Left kidney (tissue), 2 donors: ENCODE measurements around the gene SELPLG. TPM values are rescaled to one million over a fixed set of nuclear protein-coding genes. Genes with fewer than 3 reads are reported as not detected.
"Not testable (repeated sequence)": the region's sequence is repeated elsewhere in the genome, so short reads cannot be mapped to it uniquely, and the experiment has no call there.

Experiments
- DNase-seq: peaks from one replicate; pipeline ENCODE4 v3.0.0-alpha.2; 2013
- polyA plus RNA-seq: library from polyadenylated mRNA; unstranded; fragments of 120-200 nt; gene quantifications from one replicate; pipeline ENCODE4 v1.2.1, GENCODE V29; 2013; ENCODE audit not compliant: insufficient read length

The SELPLG gene
- polyA plus RNA-seq, 1 donor = 1.3 TPM

DNA sequence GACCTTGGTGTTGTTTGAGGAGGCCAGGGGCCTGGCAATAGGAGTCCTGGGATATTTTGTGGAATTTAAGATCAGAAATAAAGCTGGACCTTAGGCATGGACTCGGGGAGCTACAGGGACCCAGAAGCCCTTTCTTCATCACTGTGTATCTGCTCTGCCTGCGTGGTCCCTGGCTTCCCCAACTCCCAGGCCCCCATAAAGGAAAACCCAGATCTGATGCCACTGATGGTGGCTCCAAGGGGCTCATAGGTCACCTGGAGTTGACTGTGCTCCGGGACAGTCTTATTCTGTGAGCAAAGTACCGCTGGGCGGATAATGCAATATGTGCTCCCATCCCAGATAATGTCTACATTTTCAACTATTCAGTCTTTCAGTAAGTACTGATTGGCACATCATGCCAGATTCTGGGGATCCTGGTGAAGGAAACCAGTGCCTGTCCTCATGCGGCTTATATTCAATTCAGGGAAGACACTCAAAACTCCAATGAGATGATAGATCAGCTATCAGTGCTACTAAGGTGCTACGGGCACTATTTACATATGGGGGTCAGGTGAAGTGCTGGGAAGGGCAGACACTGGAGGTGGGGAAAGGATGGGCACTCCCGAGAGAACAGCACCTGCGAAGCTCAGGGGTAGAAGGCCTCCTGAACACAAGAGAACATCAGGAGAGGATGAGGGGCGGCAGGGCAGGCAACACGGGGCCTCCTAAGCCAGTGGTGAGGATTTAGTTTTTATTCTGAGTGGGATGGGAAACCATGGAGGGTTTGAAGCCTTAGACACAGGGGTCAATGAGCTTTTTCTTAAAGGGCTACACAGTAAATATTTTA lies 5.5 kb upstream of the SELPLG start:
- DNase-seq = no peak

DNA sequence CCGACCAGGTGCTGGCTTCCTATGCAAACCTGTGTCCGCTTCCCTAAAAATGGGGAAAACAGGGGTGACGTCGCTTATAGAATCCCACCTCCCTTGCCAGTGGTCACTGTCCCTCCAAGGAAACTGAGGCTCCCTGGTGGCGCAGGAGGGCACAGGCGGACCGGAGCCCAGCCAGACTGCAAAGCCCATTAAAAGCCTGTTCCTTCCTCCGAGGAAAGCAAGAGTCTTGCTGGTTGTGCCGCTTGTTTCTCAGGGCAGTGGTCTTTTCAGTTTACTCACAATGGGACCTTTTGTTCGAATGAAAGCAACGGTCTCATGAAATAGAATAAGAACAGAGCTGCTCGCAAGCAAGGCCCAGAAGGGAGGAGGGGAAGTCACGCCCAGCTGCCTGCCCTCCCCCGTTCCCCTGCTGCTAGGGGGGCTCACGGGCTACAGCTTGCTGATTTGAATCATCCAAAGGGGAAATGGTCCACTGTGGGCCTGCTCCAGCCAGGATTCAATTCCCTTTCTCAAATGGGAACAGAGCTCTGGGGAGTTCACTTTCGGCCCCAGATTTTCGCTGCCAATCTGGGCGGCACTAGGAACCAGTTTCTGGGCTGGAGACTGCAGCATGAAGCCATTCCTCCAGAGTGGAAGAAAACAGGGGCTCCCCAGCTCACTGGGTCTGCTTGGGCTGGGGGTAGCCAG lies 4.6 kb upstream of the SELPLG start:
- peak; percentile 53 for DNase-seq

DNA sequence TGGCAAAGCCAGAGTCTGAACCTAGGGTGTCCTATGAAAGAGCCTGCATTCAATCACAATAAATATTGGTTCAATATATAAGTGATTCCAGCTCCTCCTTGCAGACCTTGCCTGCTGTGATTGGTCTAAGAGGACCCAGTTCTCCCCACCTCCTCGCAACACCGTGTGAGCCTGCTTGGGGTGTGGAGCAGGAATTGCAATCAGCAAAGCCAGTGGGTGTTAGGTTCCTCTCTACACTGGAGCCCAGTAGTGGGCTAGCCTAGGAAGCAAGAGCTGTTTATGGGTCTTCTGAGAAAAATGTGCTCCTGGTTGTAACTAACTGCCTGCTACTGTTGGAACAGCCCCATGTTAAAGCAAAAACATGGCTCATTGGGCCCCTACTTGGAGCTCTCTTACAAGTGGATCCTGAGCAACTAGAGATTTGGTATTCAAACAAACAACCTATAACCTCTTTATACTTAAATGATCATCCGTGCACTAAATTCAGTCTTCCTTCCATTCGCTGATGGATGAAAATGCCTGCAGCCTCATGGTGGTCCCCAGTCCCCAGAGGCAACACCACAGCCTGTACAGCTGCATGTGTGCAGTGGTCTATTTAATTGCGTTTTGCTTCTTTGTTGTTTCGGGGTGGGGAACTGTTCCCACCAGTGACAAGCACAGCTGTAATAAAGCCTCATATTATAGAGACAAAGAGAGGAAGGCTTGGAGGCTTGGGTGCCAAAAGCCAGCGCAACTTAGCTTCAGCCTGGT lies 3.7 kb upstream of the SELPLG start:
- DNase-seq = no peak

DNA sequence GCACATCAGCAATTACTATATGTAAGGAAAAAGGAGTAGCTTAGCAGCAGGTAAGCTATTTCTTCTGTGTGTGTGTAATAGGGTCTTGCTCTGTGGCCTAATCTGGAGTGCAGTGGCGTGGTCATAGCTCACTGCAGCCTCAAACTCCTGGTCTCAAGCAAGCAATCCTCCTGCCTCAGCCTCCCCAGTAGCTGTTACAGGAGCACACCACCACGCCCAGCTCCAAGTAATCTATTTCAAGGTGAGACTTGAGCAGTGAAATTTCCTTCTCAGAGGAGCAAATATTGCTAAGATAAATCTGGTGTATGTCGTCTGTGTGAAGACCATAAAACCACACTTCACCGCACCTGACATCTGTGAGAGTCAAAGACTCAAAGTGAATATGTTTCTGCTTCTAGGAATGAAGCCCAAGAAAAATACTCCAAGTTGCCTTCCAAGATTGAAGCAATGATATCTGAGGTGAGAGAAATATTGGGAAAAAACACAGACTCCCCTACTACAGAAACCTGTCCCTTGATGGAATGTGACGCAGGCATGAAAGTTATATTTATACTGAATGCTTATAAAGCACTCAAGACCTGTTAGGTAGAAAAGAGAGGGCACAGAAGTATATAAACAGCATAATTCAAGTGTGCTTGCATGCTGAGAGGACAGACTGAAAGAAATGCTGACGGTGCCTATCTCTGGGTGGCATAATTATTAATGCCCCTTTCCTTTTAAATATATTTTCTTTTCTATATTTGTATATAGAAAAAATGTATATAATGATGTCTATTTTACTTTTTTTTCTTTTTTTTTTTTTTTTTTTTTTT lies 2.5 kb upstream of the SELPLG start:
- no peak for DNase-seq

DNA sequence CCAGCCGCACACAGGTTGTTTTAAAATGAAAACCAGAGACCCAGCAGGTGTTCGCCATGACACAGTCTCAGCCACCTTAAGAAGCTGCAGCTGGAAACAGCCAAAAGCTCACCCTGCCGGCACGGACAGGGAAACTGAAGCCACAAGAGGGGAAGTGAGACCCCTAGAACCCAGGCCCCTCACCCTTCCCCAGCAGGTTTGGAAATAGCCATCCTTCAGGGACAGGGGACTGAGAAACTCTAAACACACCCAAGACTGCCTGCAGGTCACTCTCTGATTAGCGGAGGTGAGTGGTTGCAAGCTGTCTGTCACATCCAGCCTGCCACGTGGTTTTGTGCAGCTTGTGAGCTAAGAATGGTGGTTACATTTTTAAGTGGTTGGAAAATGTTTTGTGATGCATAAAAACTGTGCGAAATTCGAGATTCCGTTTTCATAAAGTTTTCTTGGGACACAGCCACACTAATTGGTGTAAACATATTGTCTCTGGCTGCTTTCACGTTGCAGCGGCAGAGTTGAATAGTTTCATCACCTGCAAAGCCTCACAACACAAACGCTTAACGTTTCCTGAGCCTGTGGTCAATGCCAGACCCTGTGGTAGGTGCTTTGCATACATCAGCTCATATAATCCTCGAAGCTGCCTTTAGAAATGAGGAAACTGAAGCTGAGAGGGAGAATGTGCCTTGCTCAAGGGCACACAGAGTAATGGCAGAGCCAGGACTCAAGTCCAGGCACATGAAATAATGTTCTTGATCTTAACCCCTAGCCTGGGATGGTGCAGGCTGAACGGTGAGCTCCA lies 1.7 kb upstream of the SELPLG start:
- DNase-seq = no peak

DNA sequence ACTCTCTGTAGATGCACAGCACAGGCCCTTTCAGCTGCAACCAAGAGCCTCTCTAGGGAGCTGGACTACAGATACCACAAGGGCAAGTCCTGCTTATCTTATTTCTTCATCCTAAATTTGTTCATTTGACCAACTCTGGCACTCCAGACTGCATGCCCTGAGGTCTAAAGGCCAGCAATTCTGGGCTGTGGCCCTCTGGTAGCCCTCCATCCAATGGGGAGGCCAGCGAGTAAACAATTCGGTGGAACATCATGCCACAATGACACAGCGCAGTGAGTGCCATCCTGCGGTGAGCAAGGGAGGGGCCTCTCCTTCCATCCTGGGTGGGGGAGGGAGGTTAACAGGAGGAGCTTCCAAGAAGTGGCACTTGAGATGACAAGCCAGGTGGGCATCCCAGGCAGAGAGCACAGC lies 652 bp upstream of the SELPLG start:
- no peak for DNase-seq

DNA sequence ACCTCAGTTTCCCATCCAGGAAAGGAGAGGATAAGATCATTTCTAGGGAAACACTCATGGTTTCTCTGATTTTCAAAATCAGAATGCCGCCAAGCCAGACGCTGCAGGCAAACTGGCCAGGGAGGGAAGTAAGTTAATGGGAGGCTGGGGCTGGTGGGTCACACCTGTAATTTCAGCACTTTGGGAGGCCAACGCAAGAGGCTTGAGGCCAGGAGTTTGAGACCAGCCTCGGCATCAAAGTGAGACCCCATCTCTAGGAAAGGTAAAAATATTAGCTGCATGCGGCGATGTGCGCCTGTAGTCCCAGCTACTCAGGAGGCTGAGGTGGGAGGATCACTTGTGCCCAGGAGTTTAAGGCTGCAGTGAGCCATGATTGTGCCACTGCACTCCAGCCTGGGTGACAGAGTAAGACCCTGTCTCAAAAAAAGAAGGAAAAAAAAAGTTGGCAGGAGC lies 587 bp downstream of the SELPLG start:
- DNase-seq = no peak

DNA sequence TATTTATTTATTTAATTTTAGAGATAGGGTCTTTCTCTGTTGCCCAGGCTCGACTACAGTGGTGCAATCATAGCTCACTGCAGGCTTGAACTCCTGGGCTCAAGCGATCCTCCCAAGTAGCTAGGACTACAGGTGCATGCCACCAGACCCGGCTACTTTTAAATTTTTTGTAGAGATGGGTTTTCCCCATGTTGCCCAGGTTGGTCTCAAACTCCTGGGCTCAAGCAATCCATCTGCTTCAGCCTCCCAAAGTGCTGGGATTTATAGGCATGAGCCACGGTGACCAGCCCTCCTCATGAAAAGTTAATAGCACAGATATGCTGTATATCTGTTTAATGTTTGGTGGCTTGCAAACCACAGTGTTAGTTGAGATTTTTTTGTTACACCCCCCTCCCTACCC lies 2.4 kb downstream of the SELPLG start:
- DNase-seq = not testable (repeated sequence)

DNA sequence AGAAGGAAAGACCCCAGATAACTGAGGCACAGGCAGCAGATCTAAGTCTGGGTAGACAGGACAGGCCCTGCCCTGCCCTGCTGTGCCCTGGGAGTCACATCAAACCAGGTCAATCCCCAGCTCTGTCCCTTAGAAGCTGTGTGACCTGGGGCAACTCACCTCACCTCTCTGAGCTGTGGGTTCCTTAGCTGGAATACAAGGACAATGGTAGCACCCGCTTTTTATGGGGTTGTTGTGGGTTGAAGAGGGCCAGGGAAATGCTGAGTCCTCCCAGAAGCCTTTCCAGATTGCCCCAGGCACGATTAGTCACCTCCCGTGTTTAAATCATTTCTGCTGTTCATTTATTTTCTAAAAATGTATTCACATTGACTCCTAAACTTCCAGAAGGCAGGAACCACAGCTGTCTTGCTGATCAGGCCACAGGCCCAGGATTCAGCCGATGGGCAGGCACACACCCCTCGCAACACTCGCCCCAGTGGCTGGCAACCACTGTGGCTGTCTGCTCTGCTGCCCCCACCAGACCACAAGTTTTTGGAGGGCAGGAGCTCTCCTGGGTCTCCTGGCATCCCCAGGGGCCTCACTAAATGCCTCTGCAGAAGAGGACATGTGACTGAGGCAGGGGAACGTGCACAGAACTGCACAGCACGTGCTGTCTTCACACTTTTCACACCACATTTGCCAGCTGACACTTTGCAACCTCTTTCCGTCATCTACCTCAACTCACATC lies 3.0 kb downstream of the SELPLG start:
- DNase-seq = no peak

DNA sequence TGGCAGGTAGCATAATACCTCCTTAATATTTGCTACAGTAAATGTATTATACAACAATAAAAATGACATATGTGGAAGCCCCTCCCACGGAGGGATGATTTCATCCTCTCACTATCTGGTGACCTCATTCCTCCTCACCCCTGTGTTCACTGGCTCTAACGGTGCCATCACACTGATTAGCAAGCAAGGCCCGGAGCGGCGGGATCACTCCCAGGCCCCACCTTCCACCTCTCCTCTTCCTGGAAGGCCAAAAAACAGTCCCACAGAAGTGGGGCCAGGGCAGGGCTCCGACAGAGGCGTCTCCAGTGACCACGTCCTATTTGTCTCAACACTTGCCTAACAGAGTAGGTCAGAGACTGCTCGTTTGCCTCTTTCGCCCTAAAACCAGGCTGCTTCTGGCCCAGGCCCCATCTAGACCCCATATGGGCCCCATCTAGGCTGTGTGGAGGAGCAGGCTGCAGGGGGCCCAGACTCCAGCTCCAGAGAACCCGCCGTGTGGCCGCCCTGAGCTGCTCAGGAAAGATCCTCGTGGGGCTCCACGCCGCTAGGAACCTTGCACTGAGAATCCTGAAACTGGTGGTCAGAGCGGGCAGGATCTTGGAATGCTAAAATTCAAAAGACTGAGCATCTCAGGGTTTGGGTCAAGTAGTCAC lies 3.7 kb downstream of the SELPLG start:
- DNase-seq = no peak

DNA sequence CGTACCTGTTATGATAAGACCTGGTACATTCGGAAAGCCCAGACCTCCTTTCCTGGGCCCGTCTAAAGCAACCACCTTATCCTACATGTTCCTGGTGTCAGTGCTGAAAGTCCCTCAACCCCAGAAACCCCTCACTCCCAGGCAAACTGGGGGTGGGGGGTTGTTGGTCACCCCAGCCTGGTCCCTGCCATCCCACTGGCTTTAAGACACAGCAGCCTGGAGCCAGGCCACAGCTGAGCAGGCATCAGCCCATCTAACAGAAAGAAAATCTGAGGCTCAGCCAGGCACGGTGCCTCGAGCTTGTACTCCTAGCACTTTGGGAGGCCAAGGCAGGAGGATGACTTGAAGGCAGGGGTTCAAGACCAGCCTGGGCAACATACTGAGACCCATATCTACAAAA lies 4.5 kb downstream of the SELPLG start:
- DNase-seq = no peak

DNA sequence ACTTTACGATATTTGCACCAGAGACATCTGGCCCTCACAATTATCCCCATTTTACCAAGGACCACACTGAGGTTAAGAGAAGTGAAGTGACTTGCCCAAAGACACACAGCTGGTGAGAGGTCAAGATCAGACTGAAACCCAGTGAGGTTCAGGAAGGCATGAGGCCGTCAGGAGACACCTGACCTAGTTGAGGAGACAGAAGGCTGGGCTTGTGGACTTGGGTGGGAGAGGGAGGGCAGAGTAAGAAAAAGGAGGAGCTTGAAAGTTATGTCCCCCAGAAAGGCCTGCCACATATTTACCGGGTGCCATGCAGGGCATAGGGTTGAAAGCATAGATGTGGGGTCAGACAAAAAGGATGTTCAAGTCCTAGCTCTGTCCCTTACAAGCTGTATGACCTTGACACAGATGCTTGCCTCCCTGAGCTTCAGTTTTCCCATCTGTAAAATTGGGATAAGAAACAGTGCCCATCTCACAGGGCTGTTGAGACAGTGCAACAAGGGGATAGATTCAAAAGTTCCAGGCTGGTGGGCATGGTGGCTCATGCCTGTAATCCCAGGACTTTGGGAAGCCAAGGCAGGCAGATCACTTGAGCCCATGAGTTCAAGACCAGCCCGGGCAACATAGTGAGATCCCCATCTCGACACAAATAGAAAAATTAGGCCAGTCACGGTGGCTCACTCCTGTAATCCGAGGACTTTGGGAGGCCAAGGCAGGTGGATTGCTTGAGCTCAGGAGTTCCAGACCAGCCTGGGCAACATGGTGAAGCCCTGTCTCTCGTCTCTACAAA lies 6.4 kb downstream of the SELPLG start:
- no peak for DNase-seq

DNA sequence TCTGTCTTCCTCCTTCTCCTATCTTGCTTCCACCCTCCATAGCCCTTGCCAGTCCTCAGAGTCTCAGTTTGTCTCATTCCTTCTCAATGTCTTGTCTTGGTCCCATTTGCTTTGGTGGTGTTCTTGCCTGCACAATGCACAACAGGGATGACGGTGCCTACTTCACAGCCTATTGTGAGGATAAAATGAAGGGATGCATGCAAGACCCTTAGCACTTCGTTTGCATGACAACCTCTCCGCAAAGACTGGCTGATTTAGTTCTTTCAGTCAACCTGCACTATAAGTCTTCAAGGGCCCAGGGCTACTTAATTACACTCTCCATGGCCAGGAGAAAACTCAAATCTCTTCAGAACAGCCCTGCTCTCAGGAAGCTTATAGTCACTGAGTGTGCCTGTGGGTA lies 8.5 kb downstream of the SELPLG start:
- no peak for DNase-seq

DNA sequence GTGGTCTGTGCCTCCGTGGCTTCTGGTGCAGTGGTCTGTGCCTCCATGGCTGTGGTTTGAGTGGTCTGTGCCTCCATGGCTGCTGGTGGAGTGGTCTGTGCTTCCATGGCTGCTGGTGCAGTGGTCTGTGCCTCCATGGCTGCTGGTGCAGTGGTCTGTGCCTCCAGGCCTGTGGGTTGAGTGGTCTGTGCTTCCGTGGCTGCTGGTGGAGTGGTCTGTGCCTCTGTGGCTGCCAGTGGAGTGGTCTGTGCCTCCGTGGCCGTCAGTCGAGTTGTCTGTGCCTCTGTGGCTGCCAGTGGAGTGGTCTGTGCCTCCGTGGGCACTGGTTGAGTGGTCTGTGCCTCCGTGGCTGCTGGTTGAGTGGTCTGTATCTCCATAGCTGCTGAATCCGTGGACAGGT lies 10.1 kb downstream of the SELPLG start:
- DNase-seq = no peak

DNA sequence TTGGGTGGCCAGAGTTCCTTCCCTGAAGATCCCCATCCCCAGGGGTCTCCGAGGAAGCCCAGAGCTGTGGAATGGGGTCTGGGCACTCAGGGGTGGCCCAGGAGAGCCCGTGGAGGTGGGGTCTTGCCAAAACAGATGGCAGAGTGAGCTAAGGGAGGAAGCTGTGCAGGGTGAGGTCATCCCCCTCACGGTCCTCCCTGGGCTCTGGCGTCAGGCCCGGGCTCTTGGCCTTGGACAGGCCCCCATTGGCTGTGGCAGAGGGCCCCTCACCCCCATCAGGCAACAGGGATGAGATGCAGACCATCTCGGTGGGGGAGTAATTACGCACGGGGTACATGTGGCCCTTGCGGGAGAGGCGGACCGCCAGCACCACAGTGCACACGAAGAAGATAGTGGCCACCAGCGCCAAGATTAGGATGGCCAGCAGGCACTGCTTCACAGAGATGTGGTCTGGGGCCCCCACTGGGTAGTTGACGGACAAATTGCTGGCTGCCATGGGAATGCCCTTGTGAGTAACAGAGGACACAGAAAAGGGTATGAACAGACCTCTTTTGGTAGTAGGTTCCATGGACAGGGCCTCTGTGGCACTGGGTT lies 10.7 kb downstream of the SELPLG start:
- DNase-seq = no peak

DNA sequence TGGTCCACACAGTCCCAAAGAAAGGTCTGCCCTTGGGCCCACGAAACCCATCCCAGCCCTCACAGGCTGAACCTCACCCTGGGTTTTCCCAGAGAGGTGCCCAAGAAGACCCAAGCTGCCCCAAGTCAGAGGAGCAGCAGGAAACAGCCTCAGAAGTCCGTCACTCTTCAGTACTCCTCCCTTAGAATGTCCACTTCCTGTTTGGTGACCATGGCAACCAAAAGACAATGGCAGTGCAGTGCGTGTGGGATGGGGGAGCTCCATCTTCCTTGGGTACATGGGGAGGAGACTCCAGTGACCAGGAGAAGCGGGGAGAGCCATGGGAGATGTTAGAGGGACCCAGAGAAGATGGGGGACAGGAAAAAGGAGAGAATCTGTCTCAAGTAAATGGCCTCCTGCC lies 11.3 kb downstream of the SELPLG start:
- no peak for DNase-seq

DNA sequence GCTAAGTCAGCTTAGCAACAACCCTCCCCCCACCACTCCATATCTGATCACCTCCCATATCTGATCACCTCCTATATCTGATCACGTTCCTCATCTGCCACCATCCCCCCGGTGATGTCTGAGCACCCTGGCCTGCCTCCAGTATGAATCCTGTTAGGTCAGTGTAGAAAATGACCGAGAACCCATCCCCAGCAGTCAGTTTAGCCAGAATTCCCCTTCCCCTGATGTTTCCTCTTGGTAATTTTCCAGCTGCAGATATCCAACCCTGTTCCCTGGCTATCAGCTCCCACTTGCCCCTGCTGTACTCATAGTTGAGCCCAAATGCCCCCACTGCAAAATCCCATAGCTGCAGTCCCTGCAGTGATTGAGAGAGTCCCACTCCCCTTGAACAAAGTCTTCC lies 12.5 kb downstream of the SELPLG start:
- no peak for DNase-seq

DNA sequence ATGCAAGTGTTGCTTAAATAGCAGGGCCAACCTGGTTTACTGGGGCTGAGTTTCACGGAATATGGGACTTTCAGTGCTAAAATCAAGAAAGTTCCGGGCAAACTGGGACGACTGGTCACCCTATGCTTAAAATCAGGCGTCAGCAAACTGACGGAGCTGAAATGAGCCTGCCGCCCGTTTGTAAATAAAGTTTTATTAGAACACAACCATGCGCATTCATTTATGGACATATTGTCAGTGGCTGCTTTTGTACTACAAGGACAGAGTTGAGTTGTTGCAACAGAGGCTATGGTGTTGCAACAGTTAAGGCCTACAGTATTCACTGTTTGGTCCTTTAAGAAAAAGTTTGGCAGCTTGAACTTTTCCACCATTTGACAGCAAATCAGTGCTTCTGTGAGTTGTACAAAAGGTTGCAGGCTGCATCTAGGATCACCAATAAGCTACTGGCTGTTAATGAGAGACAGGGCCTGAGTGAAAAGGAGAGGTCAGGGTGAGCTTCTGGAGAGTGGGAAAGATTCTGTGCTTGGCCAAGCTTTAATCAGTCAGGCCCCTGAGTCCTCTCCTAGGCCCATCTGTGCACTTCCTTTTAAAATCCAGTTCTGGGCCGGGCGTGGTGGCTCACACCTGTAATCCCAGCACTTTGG lies 13.3 kb downstream of the SELPLG start:
- DNase-seq = no peak
